ENCODE measurements around the gene TAOK1.

GRCh38 chr17:29357821-29358232 is 32.3 kb upstream of the TAOK1 start:
- TF ChIP-seq, protein P1, sequence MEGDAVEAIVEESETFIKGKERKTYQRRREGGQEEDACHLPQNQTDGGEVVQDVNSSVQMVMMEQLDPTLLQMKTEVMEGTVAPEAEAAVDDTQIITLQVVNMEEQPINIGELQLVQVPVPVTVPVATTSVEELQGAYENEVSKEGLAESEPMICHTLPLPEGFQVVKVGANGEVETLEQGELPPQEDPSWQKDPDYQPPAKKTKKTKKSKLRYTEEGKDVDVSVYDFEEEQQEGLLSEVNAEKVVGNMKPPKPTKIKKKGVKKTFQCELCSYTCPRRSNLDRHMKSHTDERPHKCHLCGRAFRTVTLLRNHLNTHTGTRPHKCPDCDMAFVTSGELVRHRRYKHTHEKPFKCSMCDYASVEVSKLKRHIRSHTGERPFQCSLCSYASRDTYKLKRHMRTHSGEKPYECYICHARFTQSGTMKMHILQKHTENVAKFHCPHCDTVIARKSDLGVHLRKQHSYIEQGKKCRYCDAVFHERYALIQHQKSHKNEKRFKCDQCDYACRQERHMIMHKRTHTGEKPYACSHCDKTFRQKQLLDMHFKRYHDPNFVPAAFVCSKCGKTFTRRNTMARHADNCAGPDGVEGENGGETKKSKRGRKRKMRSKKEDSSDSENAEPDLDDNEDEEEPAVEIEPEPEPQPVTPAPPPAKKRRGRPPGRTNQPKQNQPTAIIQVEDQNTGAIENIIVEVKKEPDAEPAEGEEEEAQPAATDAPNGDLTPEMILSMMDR (IDR thresholded peaks at IDR 0.05), result no peak
- TF ChIP-seq POLR2AphosphoS5 (IDR thresholded peaks at IDR 0.05), result no peak
